Measurements from ENCODE around the gene SPRYD3. TPM values are rescaled to one million over a fixed set of nuclear protein-coding genes. Genes with fewer than 3 reads are reported as not detected.

Gene SPRYD3
- total RNA-seq = 41.2 and 42.6 TPM in 2 replicates

DNA sequence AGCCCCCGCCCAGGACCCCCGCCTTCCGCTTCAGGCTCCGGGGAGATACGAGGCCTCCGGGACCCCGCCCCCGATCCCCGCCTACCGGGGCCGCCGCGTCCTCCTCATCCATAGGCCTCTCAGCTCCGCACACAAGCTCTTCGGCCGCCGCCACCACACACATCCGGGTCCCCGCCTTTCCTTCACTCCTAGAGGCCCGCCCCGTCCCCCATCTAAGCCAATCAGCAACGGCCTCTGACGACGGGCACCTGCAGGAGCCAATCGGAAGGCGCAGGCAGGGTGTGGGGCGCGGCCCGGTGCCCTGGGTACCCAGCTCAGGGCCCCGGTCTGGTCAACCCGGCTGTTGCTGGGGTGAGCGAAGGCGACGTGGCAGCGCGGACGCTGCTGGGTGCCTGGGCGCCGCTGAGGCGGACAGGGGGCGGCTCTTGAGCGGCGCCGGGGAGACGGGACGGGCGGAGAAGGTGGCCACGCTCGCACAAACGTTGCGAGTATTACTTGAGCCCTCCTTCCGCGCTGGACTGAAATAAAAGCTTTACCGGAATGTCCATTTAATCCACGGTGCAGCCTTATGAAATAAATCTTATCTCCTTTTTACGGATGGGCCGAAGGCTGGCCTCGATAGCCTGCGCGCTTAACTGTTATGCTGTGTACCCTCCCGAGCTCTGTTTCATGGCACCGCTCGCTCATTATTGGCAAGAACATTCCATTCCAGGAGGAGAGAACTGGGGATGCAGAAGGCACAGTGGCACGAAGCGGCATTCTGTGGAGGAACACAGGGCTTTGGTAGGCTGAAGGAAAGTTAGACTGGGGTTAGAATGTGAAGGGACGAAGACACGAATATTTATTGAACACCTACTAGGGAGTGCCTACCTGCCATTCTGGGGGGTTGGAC is at the start of gene SPRYD3:
SPRYD3 (minus strand) TSS at position 165 of the 892 bp plus-strand sequence; CDS start at position 108, 57 bp downstream.
- intact Hi-C loops (cut with micrococcal nuclease) = loop anchor here (1.0 kb wide), 7 partner anchors 20 to 301 kb away; partner anchors contain the start of genes AAAS, CSAD, EIF4B and ESPL1
- DNase-seq (ENCODE audit: low spot score) = peak; percentile 97
- peak within 1 kb of the TSS; percentile 92 for H3K27ac Mint-ChIP-seq
- no peaks in the 10 kb centered on the region for H3K9me3 Mint-ChIP-seq
- peaks cover 27% of the 10 kb centered on the region for H3K36me3 Mint-ChIP-seq (ENCODE audit: low read depth)
- H3K4me3 Mint-ChIP-seq = peak within 1 kb of the TSS; percentile 93
- peaks cover 36% of the 10 kb centered on the region for H3K4me1 Mint-ChIP-seq (ENCODE audit: low read depth)
- H3K27me3 Mint-ChIP-seq (ENCODE audit: insufficient read depth) = no peaks in the 10 kb centered on the region

DNA sequence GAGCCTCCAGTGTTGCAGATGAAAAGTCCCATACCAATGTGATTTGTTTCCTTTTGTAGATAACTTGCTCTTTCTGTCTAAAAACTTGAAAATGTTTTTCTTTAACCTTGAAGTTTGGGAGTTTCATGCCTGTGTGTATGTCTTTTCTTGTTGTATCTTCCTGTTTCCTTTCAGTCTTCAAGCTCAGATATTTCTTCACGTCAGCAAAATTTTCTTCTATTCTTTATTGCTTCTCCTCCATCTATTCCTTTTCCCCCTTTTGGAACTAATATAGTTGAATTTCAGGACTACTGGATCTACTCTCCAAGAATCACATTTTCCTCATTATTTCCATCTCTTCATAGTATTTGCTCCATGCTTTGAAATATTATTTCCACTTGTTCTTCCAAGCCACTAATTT is 48.0 kb upstream of the SPRYD3 start:
- no peak overlapping the region for H3K4me3 Mint-ChIP-seq
- H3K36me3 Mint-ChIP-seq (ENCODE audit: low read depth) = no peaks in the 10 kb centered on the region
- intact Hi-C loops (cut with micrococcal nuclease) = no loop called here
- H3K4me1 Mint-ChIP-seq (ENCODE audit: low read depth) = no peaks in the 10 kb centered on the region
- peaks cover 18% of the 10 kb centered on the region for H3K27me3 Mint-ChIP-seq (ENCODE audit: insufficient read depth)
- DNase-seq (ENCODE audit: low spot score) = no peak
- no peak overlapping the region for H3K27ac Mint-ChIP-seq
- H3K9me3 Mint-ChIP-seq = no peaks in the 10 kb centered on the region

- no peaks in the 10 kb centered on the region for H3K4me1 Mint-ChIP-seq (ENCODE audit: low read depth)
- DNase-seq (ENCODE audit: low spot score) = no peak
- H3K36me3 Mint-ChIP-seq (ENCODE audit: low read depth) = no peaks in the 10 kb centered on the region
- H3K9me3 Mint-ChIP-seq = no peaks in the 10 kb centered on the region
- no peak overlapping the region for H3K27ac Mint-ChIP-seq
- no peak overlapping the region for H3K4me3 Mint-ChIP-seq
- intact Hi-C loops (cut with micrococcal nuclease) = no loop called here
- peaks cover 18% of the 10 kb centered on the region for H3K27me3 Mint-ChIP-seq (ENCODE audit: insufficient read depth)
Measured at GRCh38 chr12:53124352-53124723, 45.1 kb upstream of the SPRYD3 start.

GRCh38 chr12:53123578-53124351 is 44.6 kb upstream of the SPRYD3 start:
- no peaks in the 10 kb centered on the region for H3K4me1 Mint-ChIP-seq (ENCODE audit: low read depth)
- no peaks in the 10 kb centered on the region for H3K36me3 Mint-ChIP-seq (ENCODE audit: low read depth)
- H3K9me3 Mint-ChIP-seq = no peaks in the 10 kb centered on the region
- H3K4me3 Mint-ChIP-seq = no peak overlapping the region
- no peak for DNase-seq (ENCODE audit: low spot score)
- intact Hi-C loops (cut with micrococcal nuclease) = no loop called here
- H3K27ac Mint-ChIP-seq = no peak overlapping the region
- H3K27me3 Mint-ChIP-seq (ENCODE audit: insufficient read depth) = peaks cover 16% of the 10 kb centered on the region

DNA sequence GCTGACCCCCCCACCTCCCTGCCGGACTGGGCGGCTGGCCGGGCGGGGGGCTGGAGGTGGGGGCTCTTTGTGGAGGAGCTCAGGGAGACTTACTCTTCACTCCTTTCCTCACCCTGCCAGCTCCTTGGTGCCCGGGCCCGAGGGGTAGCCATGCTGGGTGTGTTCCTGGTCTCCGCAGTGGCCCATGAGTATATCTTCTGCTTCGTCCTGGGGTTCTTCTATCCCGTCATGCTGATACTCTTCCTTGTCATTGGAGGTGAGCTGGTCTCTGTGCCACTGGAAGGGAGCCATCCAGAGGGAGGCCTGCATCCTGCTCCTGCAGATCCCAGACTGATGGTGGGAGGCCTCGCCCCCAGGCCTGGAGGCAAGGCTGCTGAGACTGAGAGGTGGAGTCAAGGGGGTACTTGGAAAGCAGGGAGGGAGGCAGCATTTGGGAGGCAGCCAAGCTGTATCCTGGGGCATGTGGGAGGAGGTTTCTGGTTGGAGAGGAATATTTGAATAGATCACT is 43.8 kb upstream of the SPRYD3 start:
- Mint-ChIP-seq H3K9me3 (no peaks in the 10 kb centered on the region), H3K27me3 (ENCODE audit: insufficient read depth) (peaks cover 17% of the 10 kb centered on the region), H3K27ac (no peak overlapping the region), H3K4me1 (ENCODE audit: low read depth) (no peaks in the 10 kb centered on the region), H3K4me3 (no peak overlapping the region), H3K36me3 (ENCODE audit: low read depth) (no peaks in the 10 kb centered on the region)
- no peak for DNase-seq (ENCODE audit: low spot score)
- intact Hi-C loops (cut with micrococcal nuclease) = no loop called here

- no peaks in the 10 kb centered on the region for H3K4me1 Mint-ChIP-seq (ENCODE audit: low read depth)
- intact Hi-C loops (cut with micrococcal nuclease) = no loop called here
- DNase-seq (ENCODE audit: low spot score) = no peak
- peaks cover 7% of the 10 kb centered on the region for H3K27me3 Mint-ChIP-seq (ENCODE audit: insufficient read depth)
- no peaks in the 10 kb centered on the region for H3K36me3 Mint-ChIP-seq (ENCODE audit: low read depth)
- no peaks in the 10 kb centered on the region for H3K9me3 Mint-ChIP-seq
- H3K4me3 Mint-ChIP-seq = no peak overlapping the region
- H3K27ac Mint-ChIP-seq = no peak overlapping the region
Measured at GRCh38 chr12:53120685-53121525, 41.7 kb upstream of the SPRYD3 start.

GRCh38 chr12:53118751-53119300 is 39.6 kb upstream of the SPRYD3 start:
- Mint-ChIP-seq H3K27ac (no peak overlapping the region), H3K4me3 (no peak overlapping the region), H3K36me3 (ENCODE audit: low read depth) (no peaks in the 10 kb centered on the region), H3K27me3 (ENCODE audit: insufficient read depth) (peaks cover 4% of the 10 kb centered on the region), H3K9me3 (no peaks in the 10 kb centered on the region), H3K4me1 (ENCODE audit: low read depth) (no peaks in the 10 kb centered on the region)
- intact Hi-C loops (cut with micrococcal nuclease) = no loop called here
- DNase-seq (ENCODE audit: low spot score) = no peak

- no peaks in the 10 kb centered on the region for H3K36me3 Mint-ChIP-seq (ENCODE audit: low read depth)
- DNase-seq (ENCODE audit: low spot score) = no peak
- no peaks in the 10 kb centered on the region for H3K4me1 Mint-ChIP-seq (ENCODE audit: low read depth)
- no peak overlapping the region for H3K4me3 Mint-ChIP-seq
- intact Hi-C loops (cut with micrococcal nuclease) = no loop called here
- no peaks in the 10 kb centered on the region for H3K9me3 Mint-ChIP-seq
- H3K27ac Mint-ChIP-seq = no peak overlapping the region
- peaks cover 1% of the 10 kb centered on the region for H3K27me3 Mint-ChIP-seq (ENCODE audit: insufficient read depth)
Measured at GRCh38 chr12:53115891-53116648, 36.9 kb upstream of the SPRYD3 start.

DNA sequence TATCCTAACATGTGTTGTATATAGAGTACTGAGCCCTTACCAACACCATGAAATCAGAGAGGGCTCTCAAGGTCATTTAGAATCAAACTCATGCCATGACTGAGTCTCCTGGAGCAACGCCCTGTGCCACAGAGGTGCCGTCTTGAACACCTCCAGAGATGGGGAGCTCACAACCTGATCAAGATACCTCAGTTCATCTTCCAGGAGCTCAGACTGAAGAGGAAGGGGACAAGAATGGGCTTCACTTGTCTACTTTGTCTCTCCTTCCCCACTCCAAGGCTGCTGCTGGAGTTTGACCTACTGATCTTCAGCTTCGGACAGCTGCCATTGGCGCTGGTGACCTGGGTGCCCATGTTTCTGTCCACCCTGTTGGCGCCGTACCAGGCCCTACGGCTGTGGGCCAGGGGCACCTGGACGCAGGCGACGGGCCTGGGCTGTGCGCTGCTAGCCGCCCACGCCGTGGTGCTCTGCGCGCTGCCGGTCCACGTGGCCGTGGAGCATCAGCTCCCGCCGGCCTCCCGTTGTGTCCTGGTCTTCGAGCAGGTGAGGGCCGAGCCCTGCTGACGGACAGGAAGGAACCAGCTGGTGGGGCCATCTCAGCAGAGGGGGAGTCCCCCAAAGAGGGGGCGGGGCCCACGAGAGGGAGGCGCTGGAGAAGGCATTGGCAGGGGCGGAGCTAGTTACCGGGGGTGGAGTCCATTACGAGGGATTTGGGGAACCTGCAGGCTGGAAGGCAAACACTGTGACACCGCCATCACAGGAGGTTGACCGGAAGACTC is 36.1 kb upstream of the SPRYD3 start:
- no peaks in the 10 kb centered on the region for H3K9me3 Mint-ChIP-seq
- no peak overlapping the region for H3K27ac Mint-ChIP-seq
- peaks cover 1% of the 10 kb centered on the region for H3K27me3 Mint-ChIP-seq (ENCODE audit: insufficient read depth)
- DNase-seq (ENCODE audit: low spot score) = no peak
- no peaks in the 10 kb centered on the region for H3K36me3 Mint-ChIP-seq (ENCODE audit: low read depth)
- intact Hi-C loops (cut with micrococcal nuclease) = no loop called here
- no peak overlapping the region for H3K4me3 Mint-ChIP-seq
- H3K4me1 Mint-ChIP-seq (ENCODE audit: low read depth) = no peaks in the 10 kb centered on the region

- Mint-ChIP-seq H3K9me3 (no peaks in the 10 kb centered on the region), H3K36me3 (ENCODE audit: low read depth) (no peaks in the 10 kb centered on the region), H3K4me3 (no peak overlapping the region), H3K27ac (no peak overlapping the region), H3K27me3 (ENCODE audit: insufficient read depth) (peaks cover 1% of the 10 kb centered on the region), H3K4me1 (ENCODE audit: low read depth) (no peaks in the 10 kb centered on the region)
- no peak for DNase-seq (ENCODE audit: low spot score)
- intact Hi-C loops (cut with micrococcal nuclease) = no loop called here
Measured at GRCh38 chr12:53113951-53114350, 34.8 kb upstream of the SPRYD3 start.

GRCh38 chr12:53113136-53113705 is 34.0 kb upstream of the SPRYD3 start:
- Mint-ChIP-seq H3K4me1 (ENCODE audit: low read depth) (no peaks in the 10 kb centered on the region), H3K4me3 (no peak overlapping the region)

More at GRCh38 chr12:53113136-53113705, 34.0 kb upstream of the SPRYD3 start:
- Mint-ChIP-seq H3K9me3 (no peaks in the 10 kb centered on the region), H3K27ac (no peak overlapping the region), H3K36me3 (ENCODE audit: low read depth) (no peaks in the 10 kb centered on the region), H3K27me3 (ENCODE audit: insufficient read depth) (no peaks in the 10 kb centered on the region)
- intact Hi-C loops (cut with micrococcal nuclease) = no loop called here
- DNase-seq (ENCODE audit: low spot score) = no peak

All from activated T-helper 1 cell treated with anti-CD3 and anti-CD28 coated beads, Interleukin-12 subunit alpha, Interleukin-12 subunit beta, Interleukin-2, Interleukin-4 antibody, amounts not matched to agents 30 ng/mL and 10 ng/mL and 1 ng/mL, durations not matched to agents 14 hours and 24 hours and 36 hours (primary cell).